GM21423 (cell line): ENCODE data around the gene HLA-DOA.

Experiments used
- ATAC-seq: cut with Tn5 transposase; IDR thresholded peaks from one replicate; pipeline ENCODE4 v1.9.1; 2021; ENCODE audit warnings: mild to moderate bottlenecking, moderate library complexity; ENCODE audit not compliant: unreplicated experiment

The HLA-DOA gene

GRCh38 chr6:32968093-32968866 lies 41.1 kb downstream of the HLA-DOA start, which contains the start of gene BRD2:
Gene BRD2 (plus strand): TSS chr6:32968594. CDS start chr6:32972899, 4,305 bp downstream.
- ATAC-seq = peak; percentile 34

GRCh38 chr6:32967151-32968091 lies 42.0 kb downstream of the HLA-DOA start:
- no peak for ATAC-seq

GRCh38 chr6:32964776-32965175 lies 44.6 kb downstream of the HLA-DOA start:
- no peak for ATAC-seq

GRCh38 chr6:32963866-32964265 lies 45.5 kb downstream of the HLA-DOA start:
- ATAC-seq = no peak

GRCh38 chr6:32962213-32962826 lies 47.1 kb downstream of the HLA-DOA start:
- no peak for ATAC-seq

GRCh38 chr6:32960563-32960962 lies 48.8 kb downstream of the HLA-DOA start:
- no peak for ATAC-seq

GRCh38 chr6:32956176-32956575 lies 53.2 kb downstream of the HLA-DOA start:
- no peak for ATAC-seq

- ATAC-seq = no peak
Measured at GRCh38 chr6:32954986-32955802, 54.2 kb downstream of the HLA-DOA start.

GRCh38 chr6:32954267-32954666 lies 55.1 kb downstream of the HLA-DOA start:
- ATAC-seq = no peak
